GM23338 (cell line): Measurements from ENCODE around the gene AKIRIN2.

Source experiments
- CREB1 ChIP-seq: fragments of 250-450 bp; sonication (Bioruptor Pico); IDR thresholded peaks from 2 replicates; pipeline ENCODE4 v1.5.0; 2020; ENCODE audit warnings: low read depth, mild to moderate bottlenecking, moderate library complexity
- EZH2 ChIP-seq: fragments of 200-600 bp; sonication (generic); IDR thresholded peaks from one replicate; pipeline ENCODE4 v1.8.0; 2017; ENCODE audit warnings: antibody characterized with exemption, mild to moderate bottlenecking, low read depth; ENCODE audit not compliant: unreplicated experiment
- EZH2phosphoT487 ChIP-seq: fragments of 200-600 bp; sonication (generic); IDR thresholded peaks from one replicate; pipeline ENCODE4 v1.8.1; 2018; ENCODE audit warnings: antibody characterized with exemption; ENCODE audit not compliant: unreplicated experiment
- JUNB ChIP-seq: IDR thresholded peaks from one replicate; pipeline ENCODE4 v1.6.1; 2016; ENCODE audit warnings: antibody characterized with exemption; ENCODE audit not compliant: unreplicated experiment
- POLR2AphosphoS5 ChIP-seq: IDR thresholded peaks from 2 replicates; pipeline ENCODE4 v1.6.1; 2016; ENCODE audit warnings: antibody characterized with exemption, low read depth
- STAT1 ChIP-seq: IDR thresholded peaks from one replicate; pipeline ENCODE4 v1.6.1; 2016; ENCODE audit warnings: antibody characterized with exemption; ENCODE audit not compliant: unreplicated experiment
- TF ChIP-seq, protein P1 (sequence below), 2 experiments: fragments of 200-600 bp in 1 of 2; sonication (generic) in 1 of 2; conservative IDR thresholded peaks; 2 replicates each; pipeline versions ENCODE4 v1.5.1 to v1.6.1; 2016 to 2017; ENCODE audit warnings: antibody characterized with exemption in 2 of 2, low read depth in 2 of 2, mild to moderate bottlenecking in 2 of 2, moderate library complexity in 1 of 2
- TF ChIP-seq, protein P2 (sequence below): IDR thresholded peaks from 2 replicates; pipeline ENCODE4 v1.6.1; 2016; ENCODE audit warnings: antibody characterized with exemption
- TF ChIP-seq, protein P3 (sequence below): IDR thresholded peaks from one replicate; pipeline ENCODE4 v1.6.1; 2018; ENCODE audit warnings: antibody characterized with exemption; ENCODE audit not compliant: unreplicated experiment

DNA sequence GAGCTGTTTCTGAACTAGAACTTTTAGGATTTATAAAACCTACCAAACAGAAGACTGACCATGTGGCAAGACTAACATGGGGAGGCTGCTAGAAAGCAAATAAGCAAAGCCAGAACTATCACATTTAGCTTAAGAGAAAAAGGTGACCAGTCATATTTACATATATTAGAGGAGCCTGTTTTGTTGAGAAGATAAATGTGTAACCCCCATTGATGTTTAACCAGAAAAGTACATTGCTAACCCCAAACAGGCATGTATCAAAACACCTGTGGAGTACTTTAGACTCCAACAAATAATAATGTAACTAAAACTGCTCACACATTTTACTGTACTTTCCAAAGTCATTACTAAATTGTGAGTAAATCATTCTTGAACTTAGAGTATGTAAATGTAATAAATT is 35.0 kb downstream of the AKIRIN2 start:
- TF ChIP-seq, protein P1, sequence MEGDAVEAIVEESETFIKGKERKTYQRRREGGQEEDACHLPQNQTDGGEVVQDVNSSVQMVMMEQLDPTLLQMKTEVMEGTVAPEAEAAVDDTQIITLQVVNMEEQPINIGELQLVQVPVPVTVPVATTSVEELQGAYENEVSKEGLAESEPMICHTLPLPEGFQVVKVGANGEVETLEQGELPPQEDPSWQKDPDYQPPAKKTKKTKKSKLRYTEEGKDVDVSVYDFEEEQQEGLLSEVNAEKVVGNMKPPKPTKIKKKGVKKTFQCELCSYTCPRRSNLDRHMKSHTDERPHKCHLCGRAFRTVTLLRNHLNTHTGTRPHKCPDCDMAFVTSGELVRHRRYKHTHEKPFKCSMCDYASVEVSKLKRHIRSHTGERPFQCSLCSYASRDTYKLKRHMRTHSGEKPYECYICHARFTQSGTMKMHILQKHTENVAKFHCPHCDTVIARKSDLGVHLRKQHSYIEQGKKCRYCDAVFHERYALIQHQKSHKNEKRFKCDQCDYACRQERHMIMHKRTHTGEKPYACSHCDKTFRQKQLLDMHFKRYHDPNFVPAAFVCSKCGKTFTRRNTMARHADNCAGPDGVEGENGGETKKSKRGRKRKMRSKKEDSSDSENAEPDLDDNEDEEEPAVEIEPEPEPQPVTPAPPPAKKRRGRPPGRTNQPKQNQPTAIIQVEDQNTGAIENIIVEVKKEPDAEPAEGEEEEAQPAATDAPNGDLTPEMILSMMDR (conservative IDR thresholded peaks at IDR 0.05; ENCODE audit: low read depth in 2 of 2), result no peak
- TF ChIP-seq POLR2AphosphoS5 (no peak), EZH2phosphoT487 (no peak), JUNB (no peak), EZH2 (no peak), STAT1 (no peak), CREB1 (CRISPR knock-in tag) (no peak)
- TF ChIP-seq, protein P2, sequence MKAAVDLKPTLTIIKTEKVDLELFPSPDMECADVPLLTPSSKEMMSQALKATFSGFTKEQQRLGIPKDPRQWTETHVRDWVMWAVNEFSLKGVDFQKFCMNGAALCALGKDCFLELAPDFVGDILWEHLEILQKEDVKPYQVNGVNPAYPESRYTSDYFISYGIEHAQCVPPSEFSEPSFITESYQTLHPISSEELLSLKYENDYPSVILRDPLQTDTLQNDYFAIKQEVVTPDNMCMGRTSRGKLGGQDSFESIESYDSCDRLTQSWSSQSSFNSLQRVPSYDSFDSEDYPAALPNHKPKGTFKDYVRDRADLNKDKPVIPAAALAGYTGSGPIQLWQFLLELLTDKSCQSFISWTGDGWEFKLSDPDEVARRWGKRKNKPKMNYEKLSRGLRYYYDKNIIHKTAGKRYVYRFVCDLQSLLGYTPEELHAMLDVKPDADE, result no peak
- TF ChIP-seq, protein P3, sequence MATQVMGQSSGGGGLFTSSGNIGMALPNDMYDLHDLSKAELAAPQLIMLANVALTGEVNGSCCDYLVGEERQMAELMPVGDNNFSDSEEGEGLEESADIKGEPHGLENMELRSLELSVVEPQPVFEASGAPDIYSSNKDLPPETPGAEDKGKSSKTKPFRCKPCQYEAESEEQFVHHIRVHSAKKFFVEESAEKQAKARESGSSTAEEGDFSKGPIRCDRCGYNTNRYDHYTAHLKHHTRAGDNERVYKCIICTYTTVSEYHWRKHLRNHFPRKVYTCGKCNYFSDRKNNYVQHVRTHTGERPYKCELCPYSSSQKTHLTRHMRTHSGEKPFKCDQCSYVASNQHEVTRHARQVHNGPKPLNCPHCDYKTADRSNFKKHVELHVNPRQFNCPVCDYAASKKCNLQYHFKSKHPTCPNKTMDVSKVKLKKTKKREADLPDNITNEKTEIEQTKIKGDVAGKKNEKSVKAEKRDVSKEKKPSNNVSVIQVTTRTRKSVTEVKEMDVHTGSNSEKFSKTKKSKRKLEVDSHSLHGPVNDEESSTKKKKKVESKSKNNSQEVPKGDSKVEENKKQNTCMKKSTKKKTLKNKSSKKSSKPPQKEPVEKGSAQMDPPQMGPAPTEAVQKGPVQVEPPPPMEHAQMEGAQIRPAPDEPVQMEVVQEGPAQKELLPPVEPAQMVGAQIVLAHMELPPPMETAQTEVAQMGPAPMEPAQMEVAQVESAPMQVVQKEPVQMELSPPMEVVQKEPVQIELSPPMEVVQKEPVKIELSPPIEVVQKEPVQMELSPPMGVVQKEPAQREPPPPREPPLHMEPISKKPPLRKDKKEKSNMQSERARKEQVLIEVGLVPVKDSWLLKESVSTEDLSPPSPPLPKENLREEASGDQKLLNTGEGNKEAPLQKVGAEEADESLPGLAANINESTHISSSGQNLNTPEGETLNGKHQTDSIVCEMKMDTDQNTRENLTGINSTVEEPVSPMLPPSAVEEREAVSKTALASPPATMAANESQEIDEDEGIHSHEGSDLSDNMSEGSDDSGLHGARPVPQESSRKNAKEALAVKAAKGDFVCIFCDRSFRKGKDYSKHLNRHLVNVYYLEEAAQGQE, result no peak
